Measurements from ENCODE around the gene ADPGK. TPM values are rescaled to one million over a fixed set of nuclear protein-coding genes. Genes with fewer than 3 reads are reported as not detected.

ADPGK gene
- total RNA-seq (2022; extraction: Qiagen RNA extraction; ENCODE audit: low read depth), result 68.9 to 84.4 TPM (median 83.2 TPM) in 5 replicates

DNA sequence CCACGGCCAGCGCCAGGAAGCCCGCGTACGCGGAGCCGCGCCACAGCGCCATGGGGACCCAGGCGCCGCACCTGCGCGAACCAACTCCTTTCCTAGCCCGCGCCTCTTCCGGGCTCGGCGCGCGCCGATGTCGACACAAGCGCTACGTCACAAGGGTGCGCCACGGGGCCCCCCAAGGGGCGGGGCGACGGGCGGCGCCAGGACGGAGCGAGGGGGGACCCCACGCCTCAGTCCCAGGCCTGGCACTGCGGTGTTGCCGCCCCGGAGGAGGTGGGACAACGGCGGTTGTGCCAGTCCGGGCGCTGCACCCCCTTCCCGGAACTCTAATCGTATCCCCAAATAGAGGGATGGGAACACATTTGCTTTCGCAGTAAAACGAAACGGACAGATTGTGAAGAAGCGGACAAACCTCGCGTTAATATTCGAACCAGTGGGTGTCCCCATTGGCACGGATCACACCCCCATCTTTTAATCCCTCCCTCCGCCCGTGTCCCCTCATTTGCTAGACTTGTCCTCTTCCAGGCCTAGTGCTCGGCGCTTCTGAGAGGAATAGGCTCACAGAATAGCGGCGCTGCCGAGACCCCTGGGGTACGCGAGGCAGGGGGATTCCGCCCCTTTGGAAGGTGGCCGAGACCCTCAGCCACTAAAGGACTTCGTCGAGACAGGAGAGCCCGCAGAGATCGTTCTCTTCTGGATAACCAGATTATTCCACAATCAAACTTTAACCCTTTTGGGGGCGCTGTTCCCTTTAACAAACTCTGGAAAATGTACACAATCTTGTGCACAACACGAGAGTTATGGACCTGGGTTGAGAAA is at the start of gene ADPGK:
Gene ADPGK, minus strand, starts transcription at position 119 of the 816 bp plus-strand sequence. Its CDS starts 67 bp downstream, at position 52.

Other genes starting within 250 kb of the ADPGK start
- gene GOLGA6B, start 129.1 kb downstream of the ADPGK start, total RNA-seq (2022; extraction: Qiagen RNA extraction; ENCODE audit: low read depth), result 0.06 to 0.09 TPM in 2 of 5 replicates, not detected in the others
- gene HIGD2B, start 97.6 kb downstream of the ADPGK start, total RNA-seq (2022; extraction: Qiagen RNA extraction; ENCODE audit: low read depth), result 0.09 TPM in 1 of 5 replicates, not detected in the others
- 16.5 to 23.4 TPM (median 20.5 TPM) in 5 replicates for gene BBS4, start 97.6 kb downstream of the ADPGK start, total RNA-seq (2022; extraction: Qiagen RNA extraction; ENCODE audit: low read depth)